Epithelial cell of proximal tubule (primary cell): ENCODE results near the gene LCMT1. TPM values are rescaled to one million over a fixed set of nuclear protein-coding genes. Genes with fewer than 3 reads are reported as not detected.

Experiments
- DNase-seq: peaks from one replicate; pipeline ENCODE4 v3.0.0-alpha.2; 2011; ENCODE audit warnings: low read depth
- H3K4me3 ChIP-seq: 2 replicates; pipeline ENCODE4 v1.5.1; 2011; ENCODE audit warnings: low read depth, mild to moderate bottlenecking, low read length
- total RNA-seq: library from RNA; depleted of rRNA; stranded (reverse); fragments of >200 nt; gene quantifications from 2 replicates; pipeline ENCODE4 v1.2.3, GENCODE V29; 2015
- TF ChIP-seq, protein P1 (sequence below): conservative IDR thresholded peaks from 2 replicates; pipeline ENCODE4 v1.5.1; 2012; ENCODE audit warnings: low read depth, mild to moderate bottlenecking, low read length

The LCMT1 gene
- total RNA-seq, 1 donor from 2014 or later, result 56.9 TPM

DNA sequence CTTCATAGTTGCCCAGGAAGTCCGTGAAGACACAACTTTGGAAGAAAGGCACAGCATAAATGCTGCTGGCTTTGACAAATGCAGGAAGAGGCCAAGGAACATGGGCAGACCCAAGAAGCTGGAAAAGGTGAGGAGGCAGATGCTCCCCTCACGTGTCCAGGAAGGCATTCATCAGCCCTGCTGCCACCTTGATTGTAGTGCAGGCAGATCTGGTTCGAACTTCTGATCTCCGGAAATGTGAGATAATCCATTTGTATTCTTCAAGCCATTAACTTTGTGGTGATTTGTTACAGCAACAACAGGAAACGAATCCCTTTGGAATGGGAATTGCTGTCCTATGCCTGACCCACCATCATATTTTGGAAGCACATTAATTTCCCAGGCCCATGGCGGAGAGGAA is 28.5 kb upstream of the LCMT1 start:
- DNase-seq, result no peak
- H3K4me3 ChIP-seq, result no peak overlapping the region
- TF ChIP-seq, protein P1, sequence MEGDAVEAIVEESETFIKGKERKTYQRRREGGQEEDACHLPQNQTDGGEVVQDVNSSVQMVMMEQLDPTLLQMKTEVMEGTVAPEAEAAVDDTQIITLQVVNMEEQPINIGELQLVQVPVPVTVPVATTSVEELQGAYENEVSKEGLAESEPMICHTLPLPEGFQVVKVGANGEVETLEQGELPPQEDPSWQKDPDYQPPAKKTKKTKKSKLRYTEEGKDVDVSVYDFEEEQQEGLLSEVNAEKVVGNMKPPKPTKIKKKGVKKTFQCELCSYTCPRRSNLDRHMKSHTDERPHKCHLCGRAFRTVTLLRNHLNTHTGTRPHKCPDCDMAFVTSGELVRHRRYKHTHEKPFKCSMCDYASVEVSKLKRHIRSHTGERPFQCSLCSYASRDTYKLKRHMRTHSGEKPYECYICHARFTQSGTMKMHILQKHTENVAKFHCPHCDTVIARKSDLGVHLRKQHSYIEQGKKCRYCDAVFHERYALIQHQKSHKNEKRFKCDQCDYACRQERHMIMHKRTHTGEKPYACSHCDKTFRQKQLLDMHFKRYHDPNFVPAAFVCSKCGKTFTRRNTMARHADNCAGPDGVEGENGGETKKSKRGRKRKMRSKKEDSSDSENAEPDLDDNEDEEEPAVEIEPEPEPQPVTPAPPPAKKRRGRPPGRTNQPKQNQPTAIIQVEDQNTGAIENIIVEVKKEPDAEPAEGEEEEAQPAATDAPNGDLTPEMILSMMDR, result no peak

DNA sequence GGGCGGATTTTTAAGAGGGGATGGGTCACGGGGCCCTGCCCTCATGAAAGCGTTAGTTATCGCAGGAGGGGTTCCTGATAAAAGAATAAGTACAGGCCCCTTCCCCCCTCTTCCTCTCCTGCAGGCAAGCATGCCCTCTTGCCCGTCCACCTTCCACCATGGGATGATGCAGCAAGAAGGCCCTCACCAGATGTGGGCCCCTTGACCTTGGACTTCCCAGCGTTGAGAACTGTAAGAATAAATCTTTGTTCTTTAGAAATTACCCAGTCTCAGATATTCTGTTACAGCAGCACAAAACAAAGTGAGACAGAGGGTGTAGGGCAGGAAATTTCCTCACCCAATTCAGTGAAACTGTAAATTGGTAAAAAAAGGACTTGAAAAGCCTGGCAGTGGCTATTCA is 27.8 kb upstream of the LCMT1 start:
- no peak for DNase-seq
- TF ChIP-seq, protein P1, result no peak
- H3K4me3 ChIP-seq, result no peak overlapping the region

DNA sequence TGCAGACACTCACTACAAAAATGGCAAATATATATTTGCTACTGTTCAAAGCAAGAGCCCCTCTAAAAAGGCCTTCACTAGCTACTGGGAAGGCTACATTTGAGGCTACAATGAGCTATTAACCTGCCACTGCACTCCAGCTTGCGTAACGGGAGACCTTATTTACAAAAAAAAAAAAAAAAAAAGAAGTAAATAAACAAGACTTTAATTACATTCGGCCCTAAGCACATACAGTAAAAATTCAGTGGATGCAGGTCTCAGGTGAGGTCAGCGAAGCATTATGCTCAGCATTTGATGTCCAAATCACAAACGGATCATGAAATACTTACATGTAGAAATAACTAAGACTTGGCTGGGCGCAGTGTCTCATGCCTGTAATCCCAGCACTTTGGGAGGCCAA is 26.7 kb upstream of the LCMT1 start:
- H3K4me3 ChIP-seq, result no peak overlapping the region
- TF ChIP-seq, protein P1, result no peak

DNA sequence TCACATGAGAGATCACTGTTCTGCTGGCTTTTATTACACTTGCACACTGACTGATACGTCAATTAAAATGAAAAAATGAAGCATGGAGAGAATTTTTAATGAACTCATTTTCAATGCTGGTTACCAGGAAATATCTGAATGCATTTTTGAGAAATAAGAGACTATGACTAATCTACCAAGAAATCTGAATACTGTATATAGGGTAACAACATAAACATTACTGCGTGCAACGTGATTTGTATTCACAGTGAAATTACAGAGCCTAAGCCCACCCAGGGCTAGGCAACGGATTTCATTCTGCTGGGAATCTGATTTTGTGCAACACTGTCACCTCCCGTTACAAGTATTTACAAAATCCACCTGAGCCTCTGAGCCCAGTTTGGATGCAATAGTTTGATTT is 23.8 kb upstream of the LCMT1 start:
- TF ChIP-seq, protein P1, result no peak
- no peak for DNase-seq
- H3K4me3 ChIP-seq, result no peak overlapping the region

More for the DNA sequence above, 26.7 kb upstream of the LCMT1 start:
- no peak for DNase-seq

DNA sequence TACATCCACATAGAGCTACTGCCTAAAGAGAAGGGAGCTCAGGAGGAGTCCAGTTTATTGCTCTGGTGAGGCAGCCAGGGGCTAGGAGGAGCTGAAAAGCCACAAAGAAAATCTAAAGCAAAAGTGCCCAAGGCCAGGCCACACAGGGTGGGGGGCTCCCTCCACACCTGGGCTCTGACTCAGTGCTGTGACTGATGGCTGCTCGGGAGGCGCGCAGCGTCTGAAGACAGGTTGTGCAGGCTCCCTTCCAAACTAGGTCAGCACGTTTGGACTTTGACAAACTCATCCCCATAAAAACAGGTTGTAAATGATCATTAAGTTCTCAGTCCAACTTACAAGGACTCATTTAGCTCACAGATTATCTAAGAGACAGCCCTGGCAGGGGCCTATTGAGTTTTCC is 22.2 kb upstream of the LCMT1 start:
- DNase-seq, result no peak
- no peak overlapping the region for H3K4me3 ChIP-seq
- TF ChIP-seq, protein P1, result no peak

DNA sequence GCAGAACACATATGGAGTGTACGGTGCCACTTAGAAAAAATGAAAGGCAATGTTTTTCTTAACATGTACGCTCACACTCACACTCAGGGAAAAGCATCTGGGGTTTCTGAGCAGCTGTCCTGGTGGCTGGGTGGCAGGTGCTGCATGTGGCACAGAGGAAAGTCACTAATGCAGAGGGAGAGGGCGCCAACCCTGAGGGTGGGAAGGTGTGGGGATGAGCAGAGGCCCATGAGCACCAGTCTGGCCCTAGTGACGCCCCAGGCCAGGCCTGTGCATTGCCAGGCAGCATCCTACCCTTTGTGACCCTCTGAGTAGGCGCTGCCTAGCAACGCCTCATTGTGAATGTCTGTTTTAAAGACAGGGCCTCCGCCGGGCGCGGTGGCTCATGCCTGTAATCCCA is 19.1 kb upstream of the LCMT1 start:
- H3K4me3 ChIP-seq, result no peak overlapping the region
- TF ChIP-seq, protein P1, result no peak
- DNase-seq, result no peak

DNA sequence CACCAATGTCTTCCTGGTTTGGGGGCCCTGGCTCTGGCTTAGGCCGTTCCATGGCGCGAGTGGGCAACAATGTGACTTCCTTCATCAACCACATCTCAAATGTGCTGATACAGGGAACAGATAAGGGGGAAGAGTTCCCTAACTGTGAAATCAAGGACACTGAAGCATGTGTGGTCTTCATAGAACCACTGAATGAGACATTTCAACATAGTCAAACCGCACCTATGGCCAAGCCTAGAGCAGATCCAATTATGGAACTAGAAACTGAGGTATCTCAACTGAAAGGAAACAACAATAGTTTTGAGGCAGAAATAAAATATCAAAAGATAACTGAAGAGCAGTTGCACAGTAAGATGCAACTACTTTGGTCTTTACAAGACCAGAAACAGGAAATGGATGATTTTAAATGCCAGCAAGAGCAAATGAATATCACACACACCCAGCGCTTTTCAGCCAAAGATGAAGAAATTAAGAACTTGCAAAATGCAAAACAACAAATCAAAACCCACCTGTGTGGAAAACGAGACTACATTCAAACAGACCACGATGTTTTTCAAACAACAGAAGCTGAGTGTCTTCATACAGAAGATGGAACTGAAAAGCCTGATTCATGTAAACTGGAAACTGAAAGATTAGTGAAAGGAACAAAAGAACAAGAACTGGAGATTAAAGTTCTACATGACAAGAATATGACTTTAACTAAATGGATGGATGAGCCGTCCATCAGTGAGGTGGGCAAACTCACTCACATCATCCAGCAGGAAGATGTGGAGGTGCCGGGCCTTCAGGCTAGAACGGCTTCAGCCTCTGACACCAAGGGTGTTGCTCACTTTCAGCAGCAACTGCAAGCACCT is 18.1 kb upstream of the LCMT1 start:
- TF ChIP-seq, protein P1, result no peak

More for the DNA sequence above, 18.1 kb upstream of the LCMT1 start:
- no peak for DNase-seq
- no peak overlapping the region for H3K4me3 ChIP-seq
